ENCODE measurements around the gene SIRPB2.

SIRPB2 gene

DNA sequence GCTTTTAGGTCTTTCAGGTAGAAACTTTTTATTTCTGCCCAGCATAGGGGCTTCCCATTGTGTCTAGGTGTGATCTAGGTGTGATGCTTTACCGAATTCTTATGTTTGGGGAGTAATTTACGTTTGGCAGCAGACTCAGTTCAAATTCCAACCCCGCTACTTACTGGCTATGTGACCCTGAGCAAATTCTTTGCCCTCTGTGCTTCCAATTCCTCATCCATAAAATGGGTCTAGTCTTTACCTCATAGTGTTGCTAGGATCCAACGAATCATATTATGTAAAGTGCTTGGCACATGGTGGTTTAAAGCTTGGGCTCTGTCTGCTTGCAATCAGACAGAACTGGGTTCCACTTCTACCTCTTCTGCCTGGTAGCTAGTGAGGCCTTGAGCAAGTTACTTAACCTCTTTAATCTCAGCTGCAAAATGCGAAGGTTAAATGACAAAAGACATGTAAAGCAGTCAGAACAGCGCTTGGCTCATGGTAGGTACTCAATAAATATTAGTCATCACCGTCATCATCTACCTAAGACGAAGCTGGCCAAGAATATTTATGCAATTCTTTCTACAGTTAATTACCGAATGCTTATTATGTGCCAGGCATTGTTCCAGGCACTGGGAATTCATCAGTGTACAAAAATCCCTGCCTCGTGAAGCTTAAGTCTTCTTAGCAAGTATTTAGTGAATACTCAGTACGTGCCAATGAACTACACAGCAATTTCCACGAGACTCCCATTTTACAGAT is 25.6 kb downstream of the SIRPB2 start:
- H3K4me3 ChIP-seq, result peak overlapping the region; percentile 82 to 93
- peak overlapping the region; percentile 85 to 88 for H3K27ac ChIP-seq
- H3K4me1 ChIP-seq, result peaks cover 0 to 56% (median 44%) of the 10 kb centered on the region in 4 donors
- no peaks in the 10 kb centered on the region for H3K9me3 ChIP-seq
- H3K27me3 ChIP-seq, result no peaks in the 10 kb centered on the region
- intact Hi-C loops (cut with DNase I; ENCODE audit: low total_unique reads), result loop anchor here (5.0 to 10.0 kb wide), 3 partner anchors 73 to 1187 kb away; partner anchors contain the start of genes FKBP1A, NOP56 and PSMF1
- DNase-seq, result no peak
- TF ChIP-seq, protein P1, sequence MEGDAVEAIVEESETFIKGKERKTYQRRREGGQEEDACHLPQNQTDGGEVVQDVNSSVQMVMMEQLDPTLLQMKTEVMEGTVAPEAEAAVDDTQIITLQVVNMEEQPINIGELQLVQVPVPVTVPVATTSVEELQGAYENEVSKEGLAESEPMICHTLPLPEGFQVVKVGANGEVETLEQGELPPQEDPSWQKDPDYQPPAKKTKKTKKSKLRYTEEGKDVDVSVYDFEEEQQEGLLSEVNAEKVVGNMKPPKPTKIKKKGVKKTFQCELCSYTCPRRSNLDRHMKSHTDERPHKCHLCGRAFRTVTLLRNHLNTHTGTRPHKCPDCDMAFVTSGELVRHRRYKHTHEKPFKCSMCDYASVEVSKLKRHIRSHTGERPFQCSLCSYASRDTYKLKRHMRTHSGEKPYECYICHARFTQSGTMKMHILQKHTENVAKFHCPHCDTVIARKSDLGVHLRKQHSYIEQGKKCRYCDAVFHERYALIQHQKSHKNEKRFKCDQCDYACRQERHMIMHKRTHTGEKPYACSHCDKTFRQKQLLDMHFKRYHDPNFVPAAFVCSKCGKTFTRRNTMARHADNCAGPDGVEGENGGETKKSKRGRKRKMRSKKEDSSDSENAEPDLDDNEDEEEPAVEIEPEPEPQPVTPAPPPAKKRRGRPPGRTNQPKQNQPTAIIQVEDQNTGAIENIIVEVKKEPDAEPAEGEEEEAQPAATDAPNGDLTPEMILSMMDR (IDR thresholded peaks at IDR 0.05), result no peak
- peaks cover 7 to 23% (median 14%) of the 10 kb centered on the region in 3 donors for H3K36me3 ChIP-seq

DNA sequence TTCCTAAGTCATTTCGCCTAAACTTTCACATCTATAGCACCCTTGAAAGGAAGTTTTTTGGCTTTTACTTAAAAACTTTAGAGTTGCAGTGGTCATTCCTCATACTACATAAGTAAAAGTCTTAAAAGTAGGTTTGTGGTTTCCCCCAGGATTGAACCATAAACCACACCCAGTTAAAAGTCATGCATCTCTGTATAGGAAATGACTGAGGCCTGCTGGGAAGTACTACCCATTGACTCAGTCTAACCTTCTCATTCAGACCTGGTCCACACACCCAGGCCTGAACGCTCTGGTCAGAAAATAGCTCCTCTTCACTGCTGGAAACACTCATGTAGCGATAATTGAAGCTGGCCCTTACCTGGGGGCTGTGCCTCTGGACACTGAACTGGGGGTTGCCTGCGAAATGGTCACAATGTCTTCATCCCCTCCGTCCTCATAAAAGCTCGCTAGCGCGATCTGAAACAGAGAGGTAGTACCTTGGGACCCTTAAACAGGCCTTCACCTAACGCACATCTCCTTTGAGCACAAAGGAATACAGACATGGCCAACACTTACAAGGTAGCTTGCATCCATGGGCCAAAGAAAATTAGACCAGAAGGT is 27.1 kb downstream of the SIRPB2 start:
- H3K36me3 ChIP-seq, result peaks cover 8 to 39% (median 30%) of the 10 kb centered on the region in 3 donors
- TF ChIP-seq, protein P1 (IDR thresholded peaks at IDR 0.05), result no peak
- no peaks in the 10 kb centered on the region for H3K27me3 ChIP-seq
- intact Hi-C loops (cut with DNase I; ENCODE audit: low total_unique reads), result loop anchor here (10.0 kb wide), 1 partner anchor 349 kb away; the partner anchor contains the start of gene PSMF1
- peaks cover 0 to 41% (median 34%) of the 10 kb centered on the region in 4 donors for H3K4me1 ChIP-seq
- no peak for DNase-seq
- no peaks in the 10 kb centered on the region for H3K9me3 ChIP-seq
- no peak overlapping the region for H3K27ac ChIP-seq
- H3K4me3 ChIP-seq, result no peak overlapping the region

DNA sequence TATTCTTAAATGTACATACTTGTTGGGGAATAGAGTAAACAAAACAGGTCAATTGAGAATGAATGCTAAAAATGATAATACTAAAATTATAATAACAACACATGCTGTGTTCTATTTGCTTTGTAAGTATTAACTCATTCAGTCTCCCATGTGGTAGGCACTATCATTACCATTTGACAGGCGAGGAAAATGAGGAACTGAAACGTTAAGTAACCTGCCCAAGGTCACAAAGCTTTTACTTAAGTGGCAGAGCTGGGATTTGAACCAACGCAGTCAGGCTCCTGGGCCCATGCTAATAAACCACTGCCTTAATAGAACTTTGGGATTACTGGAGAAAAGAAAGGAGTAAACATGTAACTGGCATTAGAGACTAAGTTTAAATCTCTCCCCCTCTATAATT is 28.4 kb downstream of the SIRPB2 start:
- no peak for DNase-seq
- intact Hi-C loops (cut with DNase I; ENCODE audit: low total_unique reads), result loop anchor here (10.0 kb wide), 1 partner anchor 348 kb away; the partner anchor contains the start of gene PSMF1
- Histone ChIP-seq H3K4me3 (no peak overlapping the region), H3K27ac (no peak overlapping the region), H3K36me3 (peaks cover 13 to 45% (median 39%) of the 10 kb centered on the region in 3 donors), H3K9me3 (no peaks in the 10 kb centered on the region), H3K4me1 (peaks cover 0 to 41% (median 32%) of the 10 kb centered on the region in 4 donors), H3K27me3 (no peaks in the 10 kb centered on the region)
- TF ChIP-seq, protein P1 (IDR thresholded peaks at IDR 0.05), result no peak

DNA sequence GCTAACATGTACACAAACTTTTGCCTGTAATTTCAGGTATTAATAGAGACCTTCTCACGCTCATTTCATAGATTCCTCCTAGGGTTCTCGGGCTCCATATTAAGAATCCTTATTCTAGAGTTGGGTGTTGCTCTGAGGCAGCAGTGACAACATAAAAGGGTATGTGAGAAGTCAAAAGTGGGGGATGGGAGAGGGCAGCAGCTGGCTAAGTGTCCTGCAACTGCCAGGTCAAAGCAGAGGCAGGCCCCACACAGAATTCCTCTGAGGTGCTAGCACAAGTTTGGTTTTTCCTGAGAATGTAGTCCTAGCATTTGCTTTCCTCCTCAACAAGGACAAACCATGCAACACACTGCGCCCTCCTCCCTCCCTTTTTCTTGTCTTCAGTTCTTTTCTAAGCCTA is 29.2 kb downstream of the SIRPB2 start:
- intact Hi-C loops (cut with DNase I; ENCODE audit: low total_unique reads), result loop anchor here (10.0 kb wide), 1 partner anchor 347 kb away; the partner anchor contains the start of gene PSMF1

DNA sequence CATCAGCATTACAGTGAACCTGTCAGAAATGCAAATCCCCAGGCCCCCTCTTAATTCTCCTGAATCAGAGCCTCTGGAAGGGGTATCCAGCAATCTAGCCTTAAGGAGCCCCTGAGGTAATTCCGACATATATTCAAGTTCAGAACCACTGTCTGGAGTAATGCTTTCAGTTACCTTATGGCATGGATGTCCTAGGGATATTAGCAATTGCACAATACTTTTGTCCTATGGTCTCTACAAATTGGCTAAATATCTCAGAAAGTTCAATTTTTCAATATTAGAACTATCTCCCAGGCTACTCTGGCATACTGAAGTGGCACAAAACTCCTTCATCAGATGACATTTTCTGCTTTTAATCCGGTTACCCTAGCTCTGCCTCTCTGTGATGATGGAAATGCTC is 30.9 kb downstream of the SIRPB2 start:
- intact Hi-C loops (cut with DNase I; ENCODE audit: low total_unique reads), result loop anchor here (10.0 kb wide), 1 partner anchor 345 kb away; the partner anchor contains the start of gene PSMF1
- Histone ChIP-seq H3K9me3 (no peaks in the 10 kb centered on the region), H3K4me3 (no peak overlapping the region), H3K4me1 (peaks cover 0 to 26% (median 19%) of the 10 kb centered on the region in 4 donors), H3K27ac (no peak overlapping the region), H3K36me3 (peaks cover 26 to 71% (median 62%) of the 10 kb centered on the region in 3 donors), H3K27me3 (no peaks in the 10 kb centered on the region)
- no peak for DNase-seq
- TF ChIP-seq, protein P1 (IDR thresholded peaks at IDR 0.05), result no peak

More for the DNA sequence above, 29.2 kb downstream of the SIRPB2 start:
- no peak for DNase-seq
- Histone ChIP-seq H3K27me3 (no peaks in the 10 kb centered on the region), H3K27ac (no peak overlapping the region), H3K4me3 (no peak overlapping the region), H3K4me1 (peaks cover 0 to 37% (median 29%) of the 10 kb centered on the region in 4 donors), H3K36me3 (peaks cover 21 to 53% (median 48%) of the 10 kb centered on the region in 3 donors), H3K9me3 (no peaks in the 10 kb centered on the region)
- TF ChIP-seq, protein P1 (IDR thresholded peaks at IDR 0.05), result no peak
